ENCODE data around the gene C3orf22.

The C3orf22 gene

DNA sequence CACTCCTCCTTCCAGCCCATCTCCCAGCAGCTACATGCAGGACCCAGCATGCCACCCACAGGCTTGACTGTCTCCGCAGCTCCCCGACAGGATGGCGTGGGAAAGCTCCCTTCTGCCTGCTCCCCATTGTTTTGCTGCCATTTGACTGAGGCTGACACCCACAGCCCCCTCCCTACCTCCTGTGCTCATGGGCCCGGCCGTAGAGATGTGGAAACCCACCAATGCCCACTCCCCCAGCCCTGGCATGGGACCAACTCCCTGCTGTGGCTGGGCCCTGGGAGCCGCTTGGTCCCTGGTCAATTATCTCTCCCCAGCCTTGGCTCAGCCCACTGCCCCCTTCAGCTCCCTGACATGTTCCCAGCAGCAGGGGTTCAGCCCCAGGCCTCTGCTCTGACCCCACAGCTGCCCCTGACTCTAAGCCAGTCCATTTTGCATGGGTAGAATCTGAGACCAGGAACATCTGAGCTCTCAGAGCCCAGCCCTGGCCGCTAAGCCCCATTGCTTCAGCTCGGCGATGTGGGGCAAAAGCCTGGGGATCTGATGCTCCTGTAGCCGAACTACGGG, 8.2 kb downstream of the C3orf22 start:
- Histone ChIP-seq H3K27me3 (replicated peaks; ENCODE audit: control insufficient read depth, insufficient read depth, low read length, poor library complexity, severe bottlenecking) (no peaks in the 10 kb centered on the region), H3K4me3 (ENCODE audit: insufficient read depth, low read depth, low read length, poor library complexity, severe bottlenecking) (no peak overlapping the region)

GRCh38 chr3:126549861-126550487, 8.8 kb downstream of the C3orf22 start:
- Histone ChIP-seq H3K36me3 (ENCODE audit: control insufficient read depth, insufficient read depth, low read length) (no peaks in the 10 kb centered on the region), H3K9me3 (ENCODE audit: control insufficient read depth, low read length) (no peaks in the 10 kb centered on the region), H3K4me3 (ENCODE audit: insufficient read depth, low read depth, low read length, poor library complexity, severe bottlenecking) (no peak overlapping the region), H3K27me3 (replicated peaks; ENCODE audit: control insufficient read depth, insufficient read depth, low read length, poor library complexity, severe bottlenecking) (no peaks in the 10 kb centered on the region), H3K27ac (ENCODE audit: insufficient read depth, low read length, poor library complexity, severe bottlenecking) (no peak overlapping the region), H3K4me1 (ENCODE audit: control insufficient read depth, insufficient read depth, low read length, poor library complexity, severe bottlenecking) (no peaks in the 10 kb centered on the region)
- no peak for DNase-seq

More for the DNA sequence above, 8.2 kb downstream of the C3orf22 start:
- no peaks in the 10 kb centered on the region for H3K4me1 ChIP-seq (ENCODE audit: control insufficient read depth, insufficient read depth, low read length, poor library complexity, severe bottlenecking)
- no peak for DNase-seq
- no peaks in the 10 kb centered on the region for H3K36me3 ChIP-seq (ENCODE audit: control insufficient read depth, insufficient read depth, low read length)
- H3K27ac ChIP-seq (ENCODE audit: insufficient read depth, low read length, poor library complexity, severe bottlenecking): no peak overlapping the region
- H3K9me3 ChIP-seq (ENCODE audit: control insufficient read depth, low read length): no peaks in the 10 kb centered on the region

GRCh38 chr3:126548556-126549466, 9.9 kb downstream of the C3orf22 start:
- H3K9me3 ChIP-seq (ENCODE audit: control insufficient read depth, low read length): no peaks in the 10 kb centered on the region
- no peak overlapping the region for H3K27ac ChIP-seq (ENCODE audit: insufficient read depth, low read length, poor library complexity, severe bottlenecking)
- H3K4me1 ChIP-seq (ENCODE audit: control insufficient read depth, insufficient read depth, low read length, poor library complexity, severe bottlenecking): no peaks in the 10 kb centered on the region
- no peaks in the 10 kb centered on the region for H3K36me3 ChIP-seq (ENCODE audit: control insufficient read depth, insufficient read depth, low read length)
- no peak for DNase-seq
- H3K27me3 ChIP-seq (replicated peaks; ENCODE audit: control insufficient read depth, insufficient read depth, low read length, poor library complexity, severe bottlenecking): no peaks in the 10 kb centered on the region
- H3K4me3 ChIP-seq (ENCODE audit: insufficient read depth, low read depth, low read length, poor library complexity, severe bottlenecking): no peak overlapping the region

- H3K9me3 ChIP-seq (ENCODE audit: control insufficient read depth, low read length): no peaks in the 10 kb centered on the region
- H3K4me1 ChIP-seq (ENCODE audit: control insufficient read depth, insufficient read depth, low read length, poor library complexity, severe bottlenecking): no peaks in the 10 kb centered on the region
- no peak overlapping the region for H3K27ac ChIP-seq (ENCODE audit: insufficient read depth, low read length, poor library complexity, severe bottlenecking)
- no peaks in the 10 kb centered on the region for H3K36me3 ChIP-seq (ENCODE audit: control insufficient read depth, insufficient read depth, low read length)
- DNase-seq: no peak
- no peaks in the 10 kb centered on the region for H3K27me3 ChIP-seq (replicated peaks; ENCODE audit: control insufficient read depth, insufficient read depth, low read length, poor library complexity, severe bottlenecking)
- H3K4me3 ChIP-seq (ENCODE audit: insufficient read depth, low read depth, low read length, poor library complexity, severe bottlenecking): no peak overlapping the region
Measured at GRCh38 chr3:126547721-126548120, 11.0 kb downstream of the C3orf22 start.

DNA sequence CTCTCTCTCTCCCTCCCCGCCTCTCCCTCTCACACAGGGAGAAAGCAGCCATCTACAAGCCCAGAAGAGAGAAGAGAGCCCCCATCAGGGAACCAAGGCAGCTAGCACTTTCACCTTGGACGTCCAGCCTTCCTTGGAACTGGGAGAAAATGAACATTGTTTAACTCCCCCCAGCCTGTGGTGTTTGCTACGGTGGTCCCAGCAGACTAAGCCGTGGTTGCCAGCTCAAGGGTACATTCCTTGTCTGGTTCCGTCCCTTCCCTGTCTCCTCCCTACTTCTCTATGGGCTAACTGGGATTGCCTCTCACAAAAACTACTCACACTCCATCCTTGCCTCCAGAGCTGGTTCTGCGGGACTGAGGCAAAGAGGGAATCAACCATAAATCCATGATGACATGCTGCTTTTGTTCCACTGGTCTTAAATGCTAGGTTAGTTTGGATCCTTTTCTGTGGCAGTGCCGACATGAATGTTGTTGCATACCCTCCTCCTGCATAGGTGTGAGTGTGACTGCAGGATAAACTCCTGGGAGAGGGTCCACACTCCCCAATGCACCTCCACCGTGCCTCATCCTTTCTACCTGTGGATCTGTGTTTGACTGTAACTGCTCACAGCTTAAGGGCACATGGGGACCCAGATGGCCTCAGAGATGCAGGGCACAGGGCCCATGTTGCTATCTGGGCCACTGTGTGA, 12.0 kb downstream of the C3orf22 start:
- H3K27me3 ChIP-seq (replicated peaks; ENCODE audit: control insufficient read depth, insufficient read depth, low read length, poor library complexity, severe bottlenecking): no peaks in the 10 kb centered on the region
- no peak overlapping the region for H3K27ac ChIP-seq (ENCODE audit: insufficient read depth, low read length, poor library complexity, severe bottlenecking)
- DNase-seq: no peak
- no peaks in the 10 kb centered on the region for H3K36me3 ChIP-seq (ENCODE audit: control insufficient read depth, insufficient read depth, low read length)
- no peak overlapping the region for H3K4me3 ChIP-seq (ENCODE audit: insufficient read depth, low read depth, low read length, poor library complexity, severe bottlenecking)
- no peaks in the 10 kb centered on the region for H3K9me3 ChIP-seq (ENCODE audit: control insufficient read depth, low read length)
- H3K4me1 ChIP-seq (ENCODE audit: control insufficient read depth, insufficient read depth, low read length, poor library complexity, severe bottlenecking): no peaks in the 10 kb centered on the region

GRCh38 chr3:126546013-126546412, 12.7 kb downstream of the C3orf22 start:
- H3K4me1 ChIP-seq (ENCODE audit: control insufficient read depth, insufficient read depth, low read length, poor library complexity, severe bottlenecking): no peaks in the 10 kb centered on the region
- no peak overlapping the region for H3K4me3 ChIP-seq (ENCODE audit: insufficient read depth, low read depth, low read length, poor library complexity, severe bottlenecking)
- no peaks in the 10 kb centered on the region for H3K36me3 ChIP-seq (ENCODE audit: control insufficient read depth, insufficient read depth, low read length)
- no peak overlapping the region for H3K27ac ChIP-seq (ENCODE audit: insufficient read depth, low read length, poor library complexity, severe bottlenecking)
- H3K27me3 ChIP-seq (replicated peaks; ENCODE audit: control insufficient read depth, insufficient read depth, low read length, poor library complexity, severe bottlenecking): no peaks in the 10 kb centered on the region
- no peak for DNase-seq
- H3K9me3 ChIP-seq (ENCODE audit: control insufficient read depth, low read length): no peaks in the 10 kb centered on the region

DNA sequence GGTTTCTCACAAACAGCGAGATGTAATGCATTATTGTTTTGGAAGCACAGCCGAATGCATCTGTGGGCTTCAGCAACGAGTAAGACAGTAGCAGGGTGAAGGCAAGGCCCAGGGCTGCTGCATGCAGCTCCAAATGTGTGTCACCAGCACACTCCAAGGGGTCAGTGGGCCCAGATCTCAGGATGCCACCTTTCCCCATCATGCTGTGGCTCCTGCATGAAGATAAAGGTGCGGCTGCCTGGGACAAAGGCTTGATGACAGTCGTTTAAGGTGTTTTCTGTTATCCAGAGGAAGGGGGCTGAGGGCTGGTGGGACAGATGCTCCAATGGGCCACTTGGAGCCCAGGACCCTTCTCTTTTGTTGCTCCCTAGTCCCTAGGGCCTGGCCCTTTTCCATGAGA, 13.2 kb downstream of the C3orf22 start:
- no peak for DNase-seq
- Histone ChIP-seq H3K27ac (ENCODE audit: insufficient read depth, low read length, poor library complexity, severe bottlenecking) (no peak overlapping the region), H3K4me3 (ENCODE audit: insufficient read depth, low read depth, low read length, poor library complexity, severe bottlenecking) (no peak overlapping the region), H3K9me3 (ENCODE audit: control insufficient read depth, low read length) (no peaks in the 10 kb centered on the region), H3K27me3 (replicated peaks; ENCODE audit: control insufficient read depth, insufficient read depth, low read length, poor library complexity, severe bottlenecking) (no peaks in the 10 kb centered on the region), H3K4me1 (ENCODE audit: control insufficient read depth, insufficient read depth, low read length, poor library complexity, severe bottlenecking) (no peaks in the 10 kb centered on the region), H3K36me3 (ENCODE audit: control insufficient read depth, insufficient read depth, low read length) (no peaks in the 10 kb centered on the region)

- Histone ChIP-seq H3K27me3 (replicated peaks; ENCODE audit: control insufficient read depth, insufficient read depth, low read length, poor library complexity, severe bottlenecking) (no peaks in the 10 kb centered on the region), H3K4me3 (ENCODE audit: insufficient read depth, low read depth, low read length, poor library complexity, severe bottlenecking) (no peak overlapping the region), H3K4me1 (ENCODE audit: control insufficient read depth, insufficient read depth, low read length, poor library complexity, severe bottlenecking) (no peaks in the 10 kb centered on the region), H3K9me3 (ENCODE audit: control insufficient read depth, low read length) (no peaks in the 10 kb centered on the region), H3K27ac (ENCODE audit: insufficient read depth, low read length, poor library complexity, severe bottlenecking) (no peak overlapping the region), H3K36me3 (ENCODE audit: control insufficient read depth, insufficient read depth, low read length) (no peaks in the 10 kb centered on the region)
- no peak for DNase-seq
Measured at GRCh38 chr3:126544596-126545281, 14.0 kb downstream of the C3orf22 start.

GRCh38 chr3:126543457-126544061, 15.2 kb downstream of the C3orf22 start:
- H3K27me3 ChIP-seq (replicated peaks; ENCODE audit: control insufficient read depth, insufficient read depth, low read length, poor library complexity, severe bottlenecking): no peaks in the 10 kb centered on the region
- H3K9me3 ChIP-seq (ENCODE audit: control insufficient read depth, low read length): no peaks in the 10 kb centered on the region

More at GRCh38 chr3:126543457-126544061, 15.2 kb downstream of the C3orf22 start:
- Histone ChIP-seq H3K4me3 (ENCODE audit: insufficient read depth, low read depth, low read length, poor library complexity, severe bottlenecking) (no peak overlapping the region), H3K4me1 (ENCODE audit: control insufficient read depth, insufficient read depth, low read length, poor library complexity, severe bottlenecking) (no peaks in the 10 kb centered on the region), H3K27ac (ENCODE audit: insufficient read depth, low read length, poor library complexity, severe bottlenecking) (no peak overlapping the region), H3K36me3 (ENCODE audit: control insufficient read depth, insufficient read depth, low read length) (no peaks in the 10 kb centered on the region)
- no peak for DNase-seq
